H1 (cell line): ENCODE measurements around the gene CXCL11. TPM values are rescaled to one million over a fixed set of nuclear protein-coding genes. Genes with fewer than 3 reads are reported as not detected.

Experiments used
- CTCF ChIA-PET: fragments of 300-600 bp; sonication (Branson Sonifier 250); formaldehyde crosslinking; loops from one replicate; lab custom pipeline; 2021; ENCODE audit not compliant: partially characterized antibody; lab: Charles Lee
- POLR2A ChIA-PET: fragments of 300-600 bp; sonication (Branson Sonifier 250); formaldehyde crosslinking; loops from one replicate; lab custom pipeline; 2021; ENCODE audit warnings: inconsistent platforms; ENCODE audit not compliant: partially characterized antibody; lab: Charles Lee
- DNase-seq, 2 experiments: peaks; one replicate each; pipeline versions ENCODE4 v3.0.0 to v3.0.0-alpha.2; 2010 to 2022; ENCODE audit warnings: low spot score in 2 of 2, low read depth in 1 of 2, mixed read lengths in 1 of 2
- FAIRE-seq: peaks from 2 replicates; lab custom pipeline; 2011; peaks lifted over from hg19 to GRCh38; lab: Jason Lieb, UNC
- H2AFZ ChIP-seq: 2 replicates; pipeline ENCODE4 v1.8.1; 2012; ENCODE audit warnings: low read length, inconsistent platforms
- H2AK5ac ChIP-seq: 2 replicates; pipeline ENCODE4 v1.6.1; 2013; ENCODE audit warnings: low read depth, low read length
- H2BK120ac ChIP-seq: replicated peaks from 2 replicates; pipeline ENCODE3; 2013; ENCODE audit warnings: low read depth, low read length, inconsistent platforms
- H2BK12ac ChIP-seq: 2 replicates; pipeline ENCODE4 v1.6.1; 2013; ENCODE audit warnings: low read depth, low read length
- H2BK15ac ChIP-seq: 2 replicates; pipeline ENCODE4 v1.6.1; 2013; ENCODE audit warnings: low read length
- H2BK20ac ChIP-seq: 2 replicates; pipeline ENCODE4 v1.6.1; 2013; ENCODE audit warnings: low read length
- H2BK5ac ChIP-seq: 2 replicates; pipeline ENCODE4 v1.6.1; 2013; ENCODE audit warnings: low read depth, low read length
- H3K14ac ChIP-seq: 2 replicates; pipeline ENCODE4 v1.6.1; 2013; ENCODE audit warnings: inconsistent platforms; ENCODE audit not compliant: insufficient read length
- H3K18ac ChIP-seq: 2 replicates; pipeline ENCODE4 v1.6.1; 2013; ENCODE audit warnings: low read length; ENCODE audit errors: extremely low read depth
- H3K23ac ChIP-seq: 2 replicates; pipeline ENCODE4 v1.6.1; 2013; ENCODE audit warnings: inconsistent platforms; ENCODE audit not compliant: insufficient read length
- H3K23me2 ChIP-seq: 2 replicates; pipeline ENCODE4 v1.6.1; 2013; ENCODE audit warnings: low read depth, low read length
- H3K27ac ChIP-seq: 2 replicates; pipeline ENCODE4 v1.6.1; 2011; ENCODE audit warnings: low read depth, low read length, inconsistent platforms
- H3K27me3 ChIP-seq, 4 experiments: replicated peaks in 1 of 4; 1 replicate in 1 of 4; 2 replicates in 3 of 4; pipeline versions ENCODE4 v1.6.1 to v1.8.1; 2011 to 2013; ENCODE audit warnings: low read length in 3 of 4, mild to moderate bottlenecking in 3 of 4, inconsistent platforms in 2 of 4, mixed read lengths in 2 of 4, moderate library complexity in 1 of 4; ENCODE audit not compliant: control insufficient read depth in 3 of 4, insufficient read depth in 3 of 4; ENCODE audit errors: extremely low read depth in 1 of 4
- H3K36me3 ChIP-seq, 4 experiments: 2 replicates each; pipeline versions ENCODE4 v1.6.1 to v1.8.1; 2011 to 2013; ENCODE audit warnings: mild to moderate bottlenecking in 4 of 4, low read length in 3 of 4, moderate library complexity in 2 of 4, control low read depth in 1 of 4, inconsistent platforms in 1 of 4; ENCODE audit not compliant: insufficient read depth in 4 of 4, control insufficient read depth in 2 of 4
- H3K4ac ChIP-seq: replicated peaks from 2 replicates; pipeline ENCODE3; 2013; ENCODE audit warnings: low read length, low read depth, mixed read lengths, inconsistent platforms; ENCODE audit not compliant: insufficient read length
- H3K4me1 ChIP-seq, 4 experiments: replicated peaks in 1 of 4; 1 replicate in 1 of 4; 2 replicates in 3 of 4; pipeline versions ENCODE4 v1.6.1 to v1.8.1; 2011 to 2013; ENCODE audit warnings: low read length in 3 of 4, inconsistent platforms in 2 of 4, mixed read lengths in 1 of 4; ENCODE audit not compliant: insufficient read depth in 4 of 4, control insufficient read depth in 3 of 4
- H3K4me2 ChIP-seq, 2 experiments: 2 replicates each; pipeline versions ENCODE4 v1.6.1 to v1.8.1; 2011 to 2013; ENCODE audit warnings: low read depth in 2 of 2, low read length in 2 of 2, control low read depth in 1 of 2, inconsistent platforms in 1 of 2, mild to moderate bottlenecking in 1 of 2; ENCODE audit not compliant: insufficient read depth in 1 of 2
- H3K4me3 ChIP-seq, 4 experiments: fragments of 200-600, 300-600 bp in 1 of 4; sonication (generic), shearing (Covaris generic), sonication (Bioruptor Twin) in 1 of 4; 2 replicates each; pipeline versions ENCODE4 v1.5.1 to v1.8.1; 2011 to 2016; ENCODE audit warnings: low read length in 4 of 4, low read depth in 3 of 4, control low read depth in 2 of 4, inconsistent platforms in 2 of 4, mild to moderate bottlenecking in 2 of 4, mixed read lengths in 1 of 4, moderate library complexity in 1 of 4; ENCODE audit not compliant: insufficient read depth in 2 of 4; ENCODE audit errors: extremely low read depth in 1 of 4
- H3K56ac ChIP-seq: replicated peaks from 2 replicates; pipeline ENCODE3; 2013; ENCODE audit warnings: low read depth, mild to moderate bottlenecking, mixed read lengths, low read length, inconsistent platforms; ENCODE audit not compliant: insufficient read length
- H3K79me1 ChIP-seq: 2 replicates; pipeline ENCODE4 v1.6.1; 2013; ENCODE audit warnings: low read depth, low read length, control low read depth
- H3K79me2 ChIP-seq, 2 experiments: 2 replicates each; pipeline versions ENCODE4 v1.6.1 to v1.8.1; 2012 to 2013; ENCODE audit warnings: low read length in 2 of 2, mild to moderate bottlenecking in 2 of 2, inconsistent platforms in 1 of 2; ENCODE audit not compliant: insufficient read depth in 2 of 2, control insufficient read depth in 1 of 2
- H3K9ac ChIP-seq, 4 experiments: replicated peaks in 1 of 4; 1 replicate in 1 of 4; 2 replicates in 3 of 4; pipeline versions ENCODE4 v1.6.1 to v1.8.1; 2011 to 2013; ENCODE audit warnings: low read depth in 3 of 4, low read length in 3 of 4, control low read depth in 2 of 4, mild to moderate bottlenecking in 2 of 4, moderate library complexity in 2 of 4, inconsistent platforms in 1 of 4; ENCODE audit errors: extremely low read depth in 1 of 4
- H3K9me3 ChIP-seq, 2 experiments: 2 replicates each; pipeline versions ENCODE4 v1.6.1 to v1.8.1; 2012 to 2013; ENCODE audit warnings: mild to moderate bottlenecking in 2 of 2, moderate library complexity in 2 of 2, control low read depth in 1 of 2, inconsistent platforms in 1 of 2, low read depth in 1 of 2, low read length in 1 of 2, mixed read lengths in 1 of 2; ENCODE audit not compliant: insufficient read depth in 2 of 2
- H4K20me1 ChIP-seq, 2 experiments: replicated peaks in 1 of 2; 2 replicates each; pipeline versions ENCODE3 to v1.8.1; 2011 to 2013; ENCODE audit warnings: inconsistent platforms in 2 of 2, low read length in 2 of 2, mild to moderate bottlenecking in 1 of 2; ENCODE audit not compliant: insufficient read depth in 2 of 2, control insufficient read depth in 1 of 2
- H4K5ac ChIP-seq: 2 replicates; pipeline ENCODE4 v1.6.1; 2013; ENCODE audit warnings: low read length, low read depth, mixed read lengths, inconsistent platforms; ENCODE audit not compliant: insufficient read length
- H4K8ac ChIP-seq: 2 replicates; pipeline ENCODE4 v1.8.0; 2013; ENCODE audit warnings: mild to moderate bottlenecking, moderate library complexity, low read length, inconsistent platforms; ENCODE audit not compliant: insufficient read depth; ENCODE audit errors: extremely low read depth
- H4K91ac ChIP-seq: replicated peaks from 2 replicates; pipeline ENCODE3; 2013; ENCODE audit warnings: low read length, mixed read lengths, inconsistent platforms; ENCODE audit not compliant: insufficient read length
- BACH1 ChIP-seq: IDR thresholded peaks from 2 replicates; pipeline ENCODE4 v1.6.1; 2012; ENCODE audit warnings: low read length, improper control_type of control experiment
- MAFK ChIP-seq: IDR thresholded peaks from 2 replicates; pipeline ENCODE4 v1.6.1; 2012; ENCODE audit warnings: low read depth, mild to moderate bottlenecking, improper control_type of control experiment, low read length
- NANOG ChIP-seq: IDR thresholded peaks from 2 replicates; pipeline ENCODE4 v1.6.1; 2011; ENCODE audit warnings: low read length, low read depth, mild to moderate bottlenecking, inconsistent platforms; ENCODE audit not compliant: insufficient read depth, poor library complexity, severe bottlenecking
- POU5F1 ChIP-seq: IDR thresholded peaks from 2 replicates; pipeline ENCODE4 v1.6.1; 2011; ENCODE audit warnings: low read depth, mild to moderate bottlenecking, low read length, moderate library complexity
- WGBS, 2 experiments: shearing (Covaris generic) in 1 of 2; methylation state at CpG; one replicate each; pipeline versions ENCODE4 v1.1.6 to v1.1.7; 2013 to 2015; ENCODE audit warnings: low lambda C conversion rate in 2 of 2, mixed read lengths in 2 of 2, inconsistent platforms in 1 of 2, low coverage in 1 of 2, missing lambda C conversion rate in 1 of 2; ENCODE audit not compliant: insufficient replicate concordance in 2 of 2, insufficient coverage in 1 of 2, insufficient read length in 1 of 2; ENCODE audit errors: extremely low coverage in 1 of 2, missing lambda C conversion rate in 1 of 2; 5-methylcytosine and 5-hydroxymethylcytosine counted together
- polyA plus RNA-seq, 7 experiments: library from polyadenylated mRNA; depleted of rRNA in 3 of 7; stranded (reverse) in 5 of 7; unstranded in 2 of 7; fragments of >200 nt in 5 of 7; fragments of 200-250 nt in 2 of 7; gene quantifications; 1 replicate in 5 of 7; 2 replicates in 1 of 7; 4 replicates in 1 of 7; pipeline versions ENCODE4 v1.2.1 to v1.2.3, GENCODE V29; 2011 to 2013; ENCODE audit warnings: missing spikeins in 2 of 7, mixed read lengths in 2 of 7
- total RNA-seq: library from RNA; stranded (reverse); fragmentation: NEBNext Ultra II Directional; extraction: Animal tissue kit (Norgen Biotek cat#: 25700); gene quantifications from 2 replicates; pipeline ENCODE4 v1.2.1, GENCODE V29; 2021

Gene CXCL11
- total and polyA plus RNA-seq, 2 of the 8 experiments (the other 6 are each of a cell fraction or from before 2014, with no cell fraction given), result 0.18 TPM; not detected in 1

DNA sequence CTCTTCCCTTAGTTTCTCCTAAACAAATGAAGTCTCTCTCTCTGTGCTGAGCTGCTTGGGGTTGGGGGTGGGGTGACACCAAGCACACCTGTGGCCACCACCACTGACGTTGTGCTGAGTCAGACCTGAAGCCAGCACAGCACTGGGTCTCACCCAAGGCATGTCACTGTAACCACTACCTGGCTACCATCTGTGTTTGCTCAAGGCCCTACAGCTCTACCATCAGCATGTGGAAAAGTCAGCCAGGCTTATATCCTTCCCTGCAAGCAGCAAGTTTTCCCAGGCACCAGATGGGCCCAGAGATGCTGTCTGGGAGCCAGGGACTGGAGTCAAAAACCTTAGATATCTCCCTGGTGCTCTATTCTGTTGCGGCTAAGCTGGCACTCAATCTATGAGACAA lies 19.5 kb downstream of the CXCL11 start:
- H3K9me3 ChIP-seq, result no peaks in the 10 kb centered on the region
- no peak overlapping the region for H2BK120ac ChIP-seq
- 89% methylated on average over 2 of the region's 2 CpGs; no CpG with 5 or more reads in 1 of the 2 experiments for WGBS, 2 experiments
- no peak overlapping the region for H3K4me3 ChIP-seq
- H2BK20ac ChIP-seq, result no peak overlapping the region
- H3K4me1 ChIP-seq, result peaks cover 0 to 7% (median 3%) of the 10 kb centered on the region in 4 experiments; a peak in 4 of 7 replicates
- ChIA-PET CTCF (interaction anchor here (0.9 to 2.6 kb wide), 3 partner anchors 20 to 54 kb away, joined by 3 to 12 read pairs (median 3); no protein-coding TSS in a partner anchor), POLR2A (no interaction called here)
- H2BK15ac ChIP-seq, result no peak overlapping the region
- H3K36me3 ChIP-seq, result no peaks in the 10 kb centered on the region
- FAIRE-seq (no peak), DNase-seq (no peak)
- no peaks in the 10 kb centered on the region for H3K79me2 ChIP-seq
- no peak for TF ChIP-seq POU5F1
- TF ChIP-seq BACH1, result peak; percentile 79
- peak; percentile 76; the same call in 1 of the 2 replicates for TF ChIP-seq MAFK
- no peak for TF ChIP-seq NANOG
- no peaks in the 10 kb centered on the region; the same call in 1 of the 2 replicates for H3K23me2 ChIP-seq
- H3K18ac ChIP-seq, result no peak overlapping the region
- no peak overlapping the region; the same call in 1 of the 2 replicates for H4K8ac ChIP-seq
- no peaks in the 10 kb centered on the region for H3K79me1 ChIP-seq
- H3K27ac ChIP-seq, result no peak overlapping the region
- no peak overlapping the region for H2BK5ac ChIP-seq
- H4K91ac ChIP-seq, result no peak overlapping the region
- no peaks in the 10 kb centered on the region; a peak in 1 of 7 replicates for H3K27me3 ChIP-seq
- no peak overlapping the region for H3K56ac ChIP-seq
- no peak overlapping the region for H3K23ac ChIP-seq
- H4K20me1 ChIP-seq, result no peaks in the 10 kb centered on the region
- H2AFZ ChIP-seq, result peak overlapping the region; percentile 93
- H3K14ac ChIP-seq, result no peak overlapping the region
- H3K4me2 ChIP-seq, result no peak overlapping the region
- no peak overlapping the region for H4K5ac ChIP-seq
- H2BK12ac ChIP-seq, result no peak overlapping the region
- no peak overlapping the region for H3K4ac ChIP-seq
- no peak overlapping the region for H2AK5ac ChIP-seq
- no peak overlapping the region for H3K9ac ChIP-seq
